PFSK-1 (cell line): ENCODE measurements around the gene SLC6A19. TPM values are rescaled to one million over a fixed set of nuclear protein-coding genes. Genes with fewer than 3 reads are reported as not detected.

ENCODE experiments used
- FOXP2 ChIP-seq: optimal IDR thresholded peaks from 2 replicates; pipeline ENCODE3; 2011; ENCODE audit warnings: borderline replicate concordance, control low read depth, inconsistent platforms; ENCODE audit not compliant: insufficient read depth; ENCODE audit errors: extremely low read length, extremely low read depth
- POLR2AphosphoS5 ChIP-seq: IDR thresholded peaks from 2 replicates; pipeline ENCODE4 v1.6.1; 2012; ENCODE audit warnings: low read depth, mild to moderate bottlenecking, control low read depth, low read length, moderate library complexity
- REST ChIP-seq, 2 experiments: IDR thresholded peaks; 2 replicates each; pipeline versions ENCODE4 v1.6.1 to v1.8.0; 2011 to 2012; ENCODE audit warnings: low read depth in 2 of 2, low read length in 2 of 2, control low read depth in 1 of 2, inconsistent platforms in 1 of 2, mild to moderate bottlenecking in 1 of 2, moderate library complexity in 1 of 2; ENCODE audit not compliant: insufficient read depth in 1 of 2
- SIN3A ChIP-seq: IDR thresholded peaks from 2 replicates; pipeline ENCODE4 v1.6.1; 2012; ENCODE audit warnings: mild to moderate bottlenecking, low read length, moderate library complexity, borderline replicate concordance; ENCODE audit not compliant: insufficient read depth
- TAF1 ChIP-seq: IDR thresholded peaks from 2 replicates; pipeline ENCODE4 v1.6.1; 2012; ENCODE audit warnings: low read length, control low read depth, borderline replicate concordance; ENCODE audit not compliant: insufficient read depth
- polyA plus RNA-seq: library from polyadenylated mRNA; unstranded; fragments of >200 nt; gene quantifications from one replicate; pipeline ENCODE4 v1.2.1, GENCODE V29; 2012; ENCODE audit warnings: low read depth, missing spikeins; ENCODE audit not compliant: insufficient read length

The SLC6A19 gene
- polyA plus RNA-seq = not detected

DNA sequence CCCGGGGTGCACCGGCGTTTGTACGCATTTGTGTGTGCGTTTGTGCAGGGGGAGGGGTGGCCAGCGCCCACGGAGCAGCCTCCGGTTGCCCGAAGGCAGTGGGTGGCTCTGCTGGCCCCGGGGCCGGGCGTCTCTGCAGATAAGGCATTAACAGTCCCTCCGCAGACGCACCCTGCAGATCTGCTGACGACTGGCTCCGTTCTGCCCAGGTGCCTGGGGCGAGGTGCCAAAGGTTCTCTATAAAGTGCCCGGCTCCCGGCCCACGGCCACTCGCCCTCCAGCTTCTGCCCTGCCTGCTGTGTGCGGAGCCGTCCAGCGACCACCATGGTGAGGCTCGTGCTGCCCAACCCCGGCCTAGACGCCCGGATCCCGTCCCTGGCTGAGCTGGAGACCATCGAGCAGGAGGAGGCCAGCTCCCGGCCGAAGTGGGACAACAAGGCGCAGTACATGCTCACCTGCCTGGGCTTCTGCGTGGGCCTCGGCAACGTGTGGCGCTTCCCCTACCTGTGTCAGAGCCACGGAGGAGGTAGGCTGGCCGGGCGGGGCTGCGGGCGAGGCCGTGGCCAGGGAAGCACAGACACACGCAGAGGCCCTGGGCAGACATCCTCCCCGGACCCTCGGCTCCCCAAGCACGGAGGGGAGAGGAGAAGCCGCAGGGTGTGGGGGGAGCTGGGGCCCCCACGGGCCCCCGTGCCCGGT is at the start of gene SLC6A19:
Gene SLC6A19 (plus strand): TSS at position 269 of the 699 bp plus-strand sequence. CDS start 56 bp downstream, at position 325.
- no peak for TF ChIP-seq POLR2AphosphoS5
- TF ChIP-seq REST (IDR thresholded peaks at IDR 0.05; ENCODE audit: insufficient read depth in 1 of 2, low read depth in 2 of 2, low read length in 2 of 2) = no peak
- no peak for TF ChIP-seq FOXP2
- no peak for TF ChIP-seq TAF1
- TF ChIP-seq SIN3A = no peak

DNA sequence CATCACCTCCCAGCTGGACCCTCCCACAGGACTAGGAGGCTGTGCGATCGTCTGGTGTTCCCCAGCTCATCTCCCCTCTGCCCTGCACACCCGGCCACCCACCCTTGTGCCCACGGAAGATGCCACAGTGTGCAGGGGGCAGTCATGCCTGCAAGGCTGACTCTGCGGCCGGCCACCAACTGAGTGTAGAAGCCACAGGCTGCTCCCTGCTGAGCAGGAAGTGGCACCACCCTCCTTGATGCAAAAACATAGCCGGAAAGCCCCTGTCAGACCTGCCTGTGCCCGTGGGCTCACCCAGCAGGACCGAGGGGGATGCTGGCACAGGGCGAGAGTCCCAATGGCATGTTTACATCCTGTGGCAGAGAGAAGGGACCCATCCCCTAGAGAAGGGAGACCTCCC is 49.2 kb upstream of the SLC6A19 start:
- no peak for TF ChIP-seq FOXP2
- no peak for TF ChIP-seq TAF1
- no peak for TF ChIP-seq REST (IDR thresholded peaks at IDR 0.05; ENCODE audit: insufficient read depth in 1 of 2, low read depth in 2 of 2, low read length in 2 of 2)
- TF ChIP-seq POLR2AphosphoS5 = no peak
- TF ChIP-seq SIN3A = no peak

DNA sequence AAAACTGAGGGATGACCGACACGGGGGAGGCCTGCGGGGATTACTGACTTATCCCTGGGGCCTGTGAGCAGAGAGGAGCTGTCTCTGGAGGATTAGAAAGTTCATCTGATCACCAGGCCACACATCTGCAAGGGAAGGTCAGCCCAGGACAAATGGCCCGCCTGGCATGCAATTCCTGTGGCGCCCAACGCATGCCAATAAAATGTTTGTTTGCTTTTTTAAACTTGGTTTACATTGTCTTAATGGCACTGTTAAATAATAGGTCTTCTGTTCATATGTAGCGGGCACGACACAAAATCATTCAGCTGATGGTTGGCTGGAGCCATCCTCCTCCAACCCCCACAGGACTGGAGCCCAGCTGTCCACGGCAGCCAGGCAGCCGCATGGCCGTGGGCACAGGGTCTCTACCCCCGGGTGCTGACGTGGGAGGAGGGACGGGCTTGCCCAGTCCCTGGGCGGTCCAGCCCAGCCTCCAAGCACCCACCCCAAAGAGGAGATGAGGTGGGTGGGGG is 48.6 kb upstream of the SLC6A19 start:
- TF ChIP-seq POLR2AphosphoS5 = no peak
- TF ChIP-seq SIN3A = no peak
- no peak for TF ChIP-seq FOXP2
- no peak for TF ChIP-seq TAF1
- TF ChIP-seq REST (IDR thresholded peaks at IDR 0.05; ENCODE audit: insufficient read depth in 1 of 2, low read depth in 2 of 2, low read length in 2 of 2) = no peak

DNA sequence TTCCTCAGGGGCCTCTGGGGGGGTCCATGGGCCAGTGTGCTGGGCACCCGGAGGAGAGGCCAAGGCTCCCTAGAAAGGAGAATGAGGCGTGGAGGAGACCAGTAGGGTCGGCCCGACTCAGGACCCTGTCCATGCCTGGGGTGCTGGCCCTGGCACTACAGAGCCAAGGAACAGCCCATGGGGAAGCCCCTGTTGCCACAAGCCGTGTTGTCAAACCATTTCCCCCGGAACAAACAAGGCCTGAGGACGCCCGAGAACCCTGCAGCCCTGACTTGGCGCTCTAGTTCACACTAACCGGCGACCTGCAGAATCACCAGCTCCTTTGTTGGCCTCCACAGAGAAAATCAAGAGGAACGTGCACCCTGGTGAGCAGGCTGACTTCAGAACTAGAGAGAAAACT is 48.0 kb upstream of the SLC6A19 start:
- no peak for TF ChIP-seq POLR2AphosphoS5
- no peak for TF ChIP-seq FOXP2
- no peak for TF ChIP-seq SIN3A
- TF ChIP-seq TAF1 = no peak
- no peak for TF ChIP-seq REST (IDR thresholded peaks at IDR 0.05; ENCODE audit: insufficient read depth in 1 of 2, low read depth in 2 of 2, low read length in 2 of 2)
